ENCODE measurements around the gene DHCR7.
"Not testable (repeated sequence)": the region's sequence is repeated elsewhere in the genome, so short reads cannot be mapped to it uniquely, and the experiment has no call there.

DHCR7 gene

GRCh38 chr11:71423181-71423790 lies 24.9 kb downstream of the DHCR7 start:
- Histone ChIP-seq H2AFZ (ENCODE audit: low read length) (no peak overlapping the region), H3K9ac (ENCODE audit: low read depth, low read length, poor library complexity, severe bottlenecking) (no peak overlapping the region), H3F3A (ENCODE audit: low read depth) (no peaks in the 10 kb centered on the region), H3K27me3 (ENCODE audit: insufficient read depth, low read length, poor library complexity, severe bottlenecking) (no peaks in the 10 kb centered on the region), H3K4me2 (ENCODE audit: low read depth, low read length, poor library complexity, severe bottlenecking) (no peak overlapping the region), H3K9me3 (ENCODE audit: insufficient read depth, low read depth, low read length) (0 out of 2 replicates have a peak, but pooled peaks cover 5% of the 10 kb centered on the region), H3K9me2 (replicated peaks; ENCODE audit: low read depth, low read length) (no peaks in the 10 kb centered on the region), H3K79me2 (ENCODE audit: insufficient read depth, low read length) (no peaks in the 10 kb centered on the region), H3K4me3 (ENCODE audit: low read length, poor library complexity, severe bottlenecking) (no peak overlapping the region), H4K20me1 (ENCODE audit: insufficient read depth, low read length, poor library complexity, severe bottlenecking) (no peaks in the 10 kb centered on the region), H3K36me3 (ENCODE audit: insufficient read depth, low read length) (no peaks in the 10 kb centered on the region), H3K4me1 (ENCODE audit: insufficient read depth, low read length, poor library complexity, severe bottlenecking) (no peaks in the 10 kb centered on the region)
- no peak for TF ChIP-seq CTCF (conservative IDR thresholded peaks at IDR 0.05; ENCODE audit: low read length)
- TF ChIP-seq EZH2phosphoT487 (IDR thresholded peaks at IDR 0.05; ENCODE audit: borderline replicate concordance) = no peak

- H3K27me3 ChIP-seq (ENCODE audit: insufficient read depth, low read length, poor library complexity, severe bottlenecking); H3K9me3 ChIP-seq (ENCODE audit: insufficient read depth, low read depth, low read length); H3K79me2 ChIP-seq (ENCODE audit: insufficient read depth, low read length); H2AFZ ChIP-seq (ENCODE audit: low read length); H3K4me1 ChIP-seq (ENCODE audit: insufficient read depth, low read length, poor library complexity, severe bottlenecking); H3F3A ChIP-seq (ENCODE audit: low read depth); H3K36me3 ChIP-seq (ENCODE audit: insufficient read depth, low read length); H3K4me2 ChIP-seq (ENCODE audit: low read depth, low read length, poor library complexity, severe bottlenecking); H3K9ac ChIP-seq (ENCODE audit: low read depth, low read length, poor library complexity, severe bottlenecking); H3K9me2 ChIP-seq (replicated peaks; ENCODE audit: low read depth, low read length); H3K4me3 ChIP-seq (ENCODE audit: low read length, poor library complexity, severe bottlenecking); H4K20me1 ChIP-seq (ENCODE audit: insufficient read depth, low read length, poor library complexity, severe bottlenecking): not testable (repeated sequence)
These were observed 25.9 kb downstream of the DHCR7 start for GRCh38 chr11:71422318-71422717.

GRCh38 chr11:71421392-71421950 lies 26.7 kb downstream of the DHCR7 start:
- no peak for TF ChIP-seq EZH2phosphoT487 (IDR thresholded peaks at IDR 0.05; ENCODE audit: borderline replicate concordance)
- no peak for TF ChIP-seq CTCF (conservative IDR thresholded peaks at IDR 0.05; ENCODE audit: low read length)
- Histone ChIP-seq H3K9ac (ENCODE audit: low read depth, low read length, poor library complexity, severe bottlenecking) (no peak overlapping the region), H3K79me2 (ENCODE audit: insufficient read depth, low read length) (no peaks in the 10 kb centered on the region), H4K20me1 (ENCODE audit: insufficient read depth, low read length, poor library complexity, severe bottlenecking) (no peaks in the 10 kb centered on the region), H3K4me3 (ENCODE audit: low read length, poor library complexity, severe bottlenecking) (no peak overlapping the region), H3K9me2 (replicated peaks; ENCODE audit: low read depth, low read length) (no peaks in the 10 kb centered on the region), H2AFZ (ENCODE audit: low read length) (no peak overlapping the region), H3K9me3 (ENCODE audit: insufficient read depth, low read depth, low read length) (no peaks in the 10 kb centered on the region), H3K27me3 (ENCODE audit: insufficient read depth, low read length, poor library complexity, severe bottlenecking) (no peaks in the 10 kb centered on the region), H3K4me1 (ENCODE audit: insufficient read depth, low read length, poor library complexity, severe bottlenecking) (no peaks in the 10 kb centered on the region), H3F3A (ENCODE audit: low read depth) (no peaks in the 10 kb centered on the region), H3K36me3 (ENCODE audit: insufficient read depth, low read length) (no peaks in the 10 kb centered on the region), H3K4me2 (ENCODE audit: low read depth, low read length, poor library complexity, severe bottlenecking) (no peak overlapping the region)

All from Loucy (cell line).